Panc1 (cell line): ENCODE data around the gene CA5A. TPM values are rescaled to one million over a fixed set of nuclear protein-coding genes. Genes with fewer than 3 reads are reported as not detected.
A peak's percentile ranks its signal among the peaks of the same experiment; 100 is the strongest.

Experiments
- ATAC-seq: fragments of 200-7000 bp; cut with Tn5 transposase; 2 replicates; pipeline ENCODE4 v1.9.1; 2020; ENCODE audit warnings: mild to moderate bottlenecking, moderate library complexity
- BruUV-seq: library from RNA; stranded (reverse); fragments of 400-500 nt; replicated peaks from 2 replicates; lab custom pipeline; 2021; lab: Mats Ljungman, UMichigan
- CTCF ChIA-PET: fragments of 300-600 bp; sonication (Branson Sonifier 250); formaldehyde crosslinking; loops from one replicate; lab custom pipeline; 2022; ENCODE audit warnings: antibody characterized with exemption; lab: Charles Lee
- POLR2A ChIA-PET: fragments of 300-600 bp; sonication (Branson Sonifier 250); formaldehyde crosslinking; loops from one replicate; lab custom pipeline; 2022; ENCODE audit warnings: antibody characterized with exemption; lab: Charles Lee
- DNase-seq: peaks from one replicate; pipeline ENCODE4 v3.0.0-alpha.2; 2010; ENCODE audit warnings: low read depth, low spot score
- H3K27ac ChIP-seq: 2 replicates; pipeline ENCODE4 v1.5.1; 2011; ENCODE audit warnings: mild to moderate bottlenecking, low read length, inconsistent platforms
- H3K27me3 ChIP-seq: fragments of 200-500 bp; sonication (Bioruptor generic); 2 replicates; pipeline ENCODE4 v1.6.0; 2014; ENCODE audit warnings: low read length, inconsistent platforms; ENCODE audit not compliant: control insufficient read depth, insufficient read depth
- H3K36me3 ChIP-seq: fragments of 200-500 bp; sonication (Bioruptor generic); 2 replicates; pipeline ENCODE4 v1.5.1; 2014; ENCODE audit warnings: inconsistent platforms, mild to moderate bottlenecking, low read length, moderate library complexity; ENCODE audit not compliant: control insufficient read depth, insufficient read depth
- H3K4me1 ChIP-seq: 2 replicates; pipeline ENCODE4 v1.5.1; 2011; ENCODE audit warnings: inconsistent platforms, mild to moderate bottlenecking, low read length, moderate library complexity; ENCODE audit not compliant: control insufficient read depth, insufficient read depth
- H3K4me3 ChIP-seq, 2 experiments: 2 replicates each; pipeline ENCODE4 v1.5.1; 2011 to 2012; ENCODE audit warnings: low read depth in 2 of 2, low read length in 2 of 2, mild to moderate bottlenecking in 2 of 2, inconsistent platforms in 1 of 2, moderate library complexity in 1 of 2
- H3K9me3 ChIP-seq: fragments of 200-500 bp; sonication (Bioruptor generic); 2 replicates; pipeline ENCODE4 v1.5.1; 2014; ENCODE audit warnings: low read depth, mild to moderate bottlenecking, inconsistent platforms, low read length, moderate library complexity; ENCODE audit not compliant: control insufficient read depth, insufficient read depth
- POLR2AphosphoS5 ChIP-seq: IDR thresholded peaks from 2 replicates; pipeline ENCODE4 v1.6.1; 2012; ENCODE audit warnings: mild to moderate bottlenecking, low read depth, low read length, moderate library complexity
- SIN3A ChIP-seq: IDR thresholded peaks from 2 replicates; pipeline ENCODE4 v1.6.1; 2012; ENCODE audit warnings: low read depth, mild to moderate bottlenecking, low read length, moderate library complexity, borderline replicate concordance; ENCODE audit not compliant: insufficient read depth
- in situ Hi-C: cut with HindIII; loops from 2 replicates; pipeline ENCODE4 v1.10.0; 2016; ENCODE audit warnings: low sequenced_read_pairs, low pct_unique_long_range_greater_than_20kb
- intact Hi-C: fragments of 100-400 bp; cut with micrococcal nuclease; formaldehyde crosslinking; loops from one replicate; pipeline ENCODE4 v1.10.0; 2022; ENCODE audit not compliant: unreplicated experiment
- total RNA-seq: library from RNA; stranded (reverse); gene quantifications from one replicate; pipeline ENCODE4 v1.2.1, GENCODE V29; 2021; ENCODE audit not compliant: unreplicated experiment
- TF ChIP-seq, protein P1 (sequence below), 2 experiments: IDR thresholded peaks; 2 replicates each; pipeline ENCODE4 v1.6.1; 2011 to 2012; ENCODE audit warnings: low read depth in 2 of 2, control low read depth in 1 of 2, low read length in 1 of 2, mild to moderate bottlenecking in 1 of 2, moderate library complexity in 1 of 2; ENCODE audit not compliant: insufficient read depth in 1 of 2
- TF ChIP-seq, protein P2 (sequence below): fragments of 450-650 bp; IDR thresholded peaks from 2 replicates; pipeline ENCODE4 v1.5.1; 2017; ENCODE audit warnings: mild to moderate bottlenecking

Gene CA5A
- total RNA-seq, 1 experiment from 2014 or later: not detected

DNA sequence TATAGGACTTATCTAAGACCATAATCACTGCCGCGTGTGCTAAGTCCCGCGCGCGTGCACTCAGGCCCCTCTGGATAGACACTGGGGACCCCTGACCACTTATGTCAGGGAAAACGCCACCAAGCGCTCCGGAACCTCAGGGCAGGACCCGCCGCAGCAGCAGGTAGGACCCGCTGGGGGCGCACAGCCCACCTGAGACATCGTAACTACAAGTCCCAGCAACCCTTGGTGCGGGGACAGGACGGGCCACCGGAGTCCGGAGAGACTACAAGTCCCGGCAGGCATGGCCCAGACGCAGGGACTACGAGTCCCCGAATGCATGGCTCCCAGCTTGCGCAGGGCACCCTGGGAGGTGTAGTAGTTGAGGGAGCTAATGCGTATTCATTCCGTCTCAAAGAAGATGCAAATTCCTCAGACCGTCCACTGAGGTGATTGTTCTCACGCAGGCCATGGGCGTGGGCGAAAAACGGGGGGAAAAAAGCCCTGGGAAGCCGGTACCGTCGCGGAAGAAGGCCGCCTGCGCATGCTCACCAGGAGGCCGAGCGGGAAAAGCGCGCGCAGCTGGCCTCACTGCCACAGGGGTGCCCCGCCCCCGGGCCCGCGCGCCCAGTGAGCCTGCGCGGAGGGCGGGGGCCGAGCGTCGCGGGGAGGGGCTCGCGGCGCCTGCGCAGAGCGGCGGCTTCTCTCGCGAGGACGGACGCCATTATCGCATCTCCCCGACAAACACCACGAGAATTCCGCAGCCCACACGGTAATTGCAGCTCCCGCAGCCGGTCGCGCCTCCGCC lies 14.6 kb upstream of the CA5A start, which contains the start of gene BANP:
BANP (plus strand) TSS at position 670 of the 787 bp plus-strand sequence. CDS start 23,682 bp downstream, outside the sequence.
- in situ Hi-C loops: no loop called here
- peak; percentile 89 for DNase-seq

DNA sequence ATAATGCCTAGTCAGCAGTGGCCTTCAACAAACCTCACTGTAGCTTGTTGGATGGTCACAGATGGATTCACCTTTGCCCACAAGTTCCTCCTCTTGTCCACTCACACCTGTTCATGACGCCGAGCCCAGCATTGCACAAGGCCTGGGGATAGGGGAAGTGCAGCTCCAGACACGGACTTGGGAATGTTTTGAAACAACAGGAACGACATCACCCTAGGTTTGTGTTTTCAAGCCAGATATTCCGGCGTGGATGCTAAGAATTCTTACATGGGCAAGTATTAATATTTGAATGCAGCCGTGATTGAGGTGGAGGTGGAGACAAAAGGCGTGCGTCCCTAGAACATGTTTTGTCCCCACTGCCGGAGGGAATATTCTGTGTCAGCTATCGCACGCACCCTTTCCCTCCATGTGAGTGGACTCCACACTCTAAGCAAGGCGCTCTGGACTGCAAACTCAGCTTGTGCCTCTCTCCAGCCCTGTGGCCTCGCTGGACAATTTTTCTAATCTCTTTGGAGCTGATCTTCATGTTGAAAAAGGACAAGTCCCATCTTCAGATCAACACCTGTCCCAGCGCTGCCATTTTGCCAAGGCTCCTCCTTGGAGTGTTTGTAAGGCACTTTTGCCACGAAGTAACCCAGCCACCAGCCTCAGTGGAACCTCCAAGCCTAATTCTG lies 12.9 kb upstream of the CA5A start:
- ATAC-seq (no peak), DNase-seq (no peak)
- Histone ChIP-seq H3K27ac (peak overlapping the region; percentile 55), H3K9me3 (no peaks in the 10 kb centered on the region), H3K27me3 (no peaks in the 10 kb centered on the region), H3K4me3 (peak overlapping the region in 1 of 2 experiments; percentile 59; a peak in 2 of 4 replicates), H3K4me1 (peaks cover 17% of the 10 kb centered on the region), H3K36me3 (peaks cover 10% of the 10 kb centered on the region; the same call in 1 of the 2 replicates)
- ChIA-PET CTCF (no interaction called here), POLR2A (no interaction called here)
- BruUV-seq: no TSS peak
- TF ChIP-seq, protein P1, sequence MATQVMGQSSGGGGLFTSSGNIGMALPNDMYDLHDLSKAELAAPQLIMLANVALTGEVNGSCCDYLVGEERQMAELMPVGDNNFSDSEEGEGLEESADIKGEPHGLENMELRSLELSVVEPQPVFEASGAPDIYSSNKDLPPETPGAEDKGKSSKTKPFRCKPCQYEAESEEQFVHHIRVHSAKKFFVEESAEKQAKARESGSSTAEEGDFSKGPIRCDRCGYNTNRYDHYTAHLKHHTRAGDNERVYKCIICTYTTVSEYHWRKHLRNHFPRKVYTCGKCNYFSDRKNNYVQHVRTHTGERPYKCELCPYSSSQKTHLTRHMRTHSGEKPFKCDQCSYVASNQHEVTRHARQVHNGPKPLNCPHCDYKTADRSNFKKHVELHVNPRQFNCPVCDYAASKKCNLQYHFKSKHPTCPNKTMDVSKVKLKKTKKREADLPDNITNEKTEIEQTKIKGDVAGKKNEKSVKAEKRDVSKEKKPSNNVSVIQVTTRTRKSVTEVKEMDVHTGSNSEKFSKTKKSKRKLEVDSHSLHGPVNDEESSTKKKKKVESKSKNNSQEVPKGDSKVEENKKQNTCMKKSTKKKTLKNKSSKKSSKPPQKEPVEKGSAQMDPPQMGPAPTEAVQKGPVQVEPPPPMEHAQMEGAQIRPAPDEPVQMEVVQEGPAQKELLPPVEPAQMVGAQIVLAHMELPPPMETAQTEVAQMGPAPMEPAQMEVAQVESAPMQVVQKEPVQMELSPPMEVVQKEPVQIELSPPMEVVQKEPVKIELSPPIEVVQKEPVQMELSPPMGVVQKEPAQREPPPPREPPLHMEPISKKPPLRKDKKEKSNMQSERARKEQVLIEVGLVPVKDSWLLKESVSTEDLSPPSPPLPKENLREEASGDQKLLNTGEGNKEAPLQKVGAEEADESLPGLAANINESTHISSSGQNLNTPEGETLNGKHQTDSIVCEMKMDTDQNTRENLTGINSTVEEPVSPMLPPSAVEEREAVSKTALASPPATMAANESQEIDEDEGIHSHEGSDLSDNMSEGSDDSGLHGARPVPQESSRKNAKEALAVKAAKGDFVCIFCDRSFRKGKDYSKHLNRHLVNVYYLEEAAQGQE (IDR thresholded peaks at IDR 0.05; ENCODE audit: insufficient read depth in 1 of 2, low read depth in 2 of 2, low read length in 1 of 2): no peak
- in situ Hi-C loops (no loop called here), intact Hi-C loops (no loop called here)

More for the DNA sequence above, 14.6 kb upstream of the CA5A start, which contains the start of gene BANP:
- Histone ChIP-seq H3K27ac (peak within 1 kb of the TSS; percentile 93), H3K4me1 (peaks cover 17% of the 10 kb centered on the region), H3K36me3 (peaks cover 10% of the 10 kb centered on the region; the same call in 1 of the 2 replicates), H3K9me3 (no peaks in the 10 kb centered on the region), H3K4me3 (peak within 1 kb of the TSS; percentile 79 to 83), H3K27me3 (no peaks in the 10 kb centered on the region)
- intact Hi-C loops: no loop called here
- ChIA-PET CTCF (interaction anchor here (0.6 kb wide), 1 partner anchor 468 kb away, joined by 3 read pairs; no protein-coding TSS in a partner anchor), POLR2A (no interaction called here)
- no TSS peak for BruUV-seq
- TF ChIP-seq, protein P2, sequence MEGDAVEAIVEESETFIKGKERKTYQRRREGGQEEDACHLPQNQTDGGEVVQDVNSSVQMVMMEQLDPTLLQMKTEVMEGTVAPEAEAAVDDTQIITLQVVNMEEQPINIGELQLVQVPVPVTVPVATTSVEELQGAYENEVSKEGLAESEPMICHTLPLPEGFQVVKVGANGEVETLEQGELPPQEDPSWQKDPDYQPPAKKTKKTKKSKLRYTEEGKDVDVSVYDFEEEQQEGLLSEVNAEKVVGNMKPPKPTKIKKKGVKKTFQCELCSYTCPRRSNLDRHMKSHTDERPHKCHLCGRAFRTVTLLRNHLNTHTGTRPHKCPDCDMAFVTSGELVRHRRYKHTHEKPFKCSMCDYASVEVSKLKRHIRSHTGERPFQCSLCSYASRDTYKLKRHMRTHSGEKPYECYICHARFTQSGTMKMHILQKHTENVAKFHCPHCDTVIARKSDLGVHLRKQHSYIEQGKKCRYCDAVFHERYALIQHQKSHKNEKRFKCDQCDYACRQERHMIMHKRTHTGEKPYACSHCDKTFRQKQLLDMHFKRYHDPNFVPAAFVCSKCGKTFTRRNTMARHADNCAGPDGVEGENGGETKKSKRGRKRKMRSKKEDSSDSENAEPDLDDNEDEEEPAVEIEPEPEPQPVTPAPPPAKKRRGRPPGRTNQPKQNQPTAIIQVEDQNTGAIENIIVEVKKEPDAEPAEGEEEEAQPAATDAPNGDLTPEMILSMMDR: no peak
- TF ChIP-seq POLR2AphosphoS5 (peak; percentile 34; the same call in 1 of the 2 replicates), SIN3A (peak; percentile 60; the same call in 1 of the 2 replicates)
- ATAC-seq: peak; percentile 98
